ENCODE results near the gene RRP36.
"Not testable (repeated sequence)": the region's sequence is repeated elsewhere in the genome, so short reads cannot be mapped to it uniquely, and the experiment has no call there.

Gene RRP36, protein sequence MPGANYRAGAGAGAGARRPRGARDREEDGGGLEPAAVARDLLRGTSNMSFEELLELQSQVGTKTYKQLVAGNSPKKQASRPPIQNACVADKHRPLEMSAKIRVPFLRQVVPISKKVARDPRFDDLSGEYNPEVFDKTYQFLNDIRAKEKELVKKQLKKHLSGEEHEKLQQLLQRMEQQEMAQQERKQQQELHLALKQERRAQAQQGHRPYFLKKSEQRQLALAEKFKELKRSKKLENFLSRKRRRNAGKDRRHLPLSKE

DNA sequence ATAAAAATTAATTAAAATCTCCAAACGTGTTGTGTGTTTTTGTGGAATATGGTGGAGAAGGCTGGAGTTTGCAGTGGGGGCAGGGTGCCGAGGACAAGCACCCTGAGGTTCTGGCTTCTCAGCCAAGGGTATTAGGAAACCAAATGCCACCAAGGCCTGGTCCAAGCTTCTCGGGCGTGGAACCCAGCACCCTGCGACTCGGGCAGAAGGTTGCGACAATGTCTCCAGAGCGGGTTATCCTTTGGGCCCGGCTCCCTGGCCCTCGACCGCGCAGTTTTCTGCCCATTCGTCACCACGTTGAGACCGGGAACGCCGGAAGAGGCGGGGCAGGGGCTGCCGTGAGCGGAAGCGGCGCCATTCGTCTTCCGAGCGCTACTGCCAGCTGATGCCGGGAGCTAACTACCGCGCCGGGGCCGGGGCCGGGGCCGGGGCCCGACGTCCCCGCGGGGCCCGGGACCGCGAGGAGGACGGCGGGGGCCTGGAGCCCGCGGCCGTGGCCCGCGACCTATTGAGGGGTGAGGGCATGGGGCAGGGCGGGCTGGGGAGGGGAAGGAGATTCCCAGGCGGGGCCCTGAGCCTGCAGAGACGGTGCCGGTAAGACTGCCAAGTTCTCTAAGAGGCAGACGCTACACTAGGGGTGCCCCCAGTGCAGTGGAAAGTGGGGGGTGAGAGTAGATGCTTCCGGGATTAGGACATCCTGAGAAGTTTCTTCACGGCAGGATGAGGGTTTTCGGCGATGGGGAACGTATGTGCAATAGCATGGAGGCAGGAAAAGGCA lies at the start of gene RRP36:
TSS of gene RRP36 (plus strand) at position 354 of the 778 bp plus-strand sequence. CDS start at position 386, 32 bp downstream.
- DNase-seq (ENCODE audit: low spot score) = peak; percentile 63

DNA sequence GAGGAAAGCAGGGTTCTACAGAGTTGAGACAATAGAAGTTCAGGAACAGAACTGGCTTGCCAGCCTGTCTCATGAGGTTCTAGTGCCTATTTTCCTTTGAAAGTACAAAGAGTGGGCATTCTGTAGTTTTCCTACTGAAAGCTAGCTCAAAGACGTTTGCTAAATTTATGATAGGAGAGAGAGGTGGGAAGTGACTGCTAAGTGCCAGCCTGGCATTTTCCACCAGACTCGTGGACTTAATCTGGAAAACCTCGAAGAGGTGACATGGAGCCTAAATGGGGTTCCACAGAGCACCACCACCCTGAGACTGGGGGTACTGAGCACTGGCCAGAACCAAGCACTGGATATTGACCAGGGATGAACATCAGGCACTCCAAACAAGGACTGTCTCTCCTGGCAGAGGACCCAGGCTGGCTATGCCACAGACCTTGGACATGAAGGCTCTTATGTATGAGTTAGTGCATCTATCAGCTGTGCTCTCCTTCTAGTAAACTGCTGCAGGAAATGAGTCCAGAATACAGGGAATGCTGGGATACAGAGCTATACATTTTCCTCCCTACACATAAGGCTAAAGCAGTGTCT lies 49.6 kb upstream of the RRP36 start:
- DNase-seq (ENCODE audit: low spot score) = no peak

DNA sequence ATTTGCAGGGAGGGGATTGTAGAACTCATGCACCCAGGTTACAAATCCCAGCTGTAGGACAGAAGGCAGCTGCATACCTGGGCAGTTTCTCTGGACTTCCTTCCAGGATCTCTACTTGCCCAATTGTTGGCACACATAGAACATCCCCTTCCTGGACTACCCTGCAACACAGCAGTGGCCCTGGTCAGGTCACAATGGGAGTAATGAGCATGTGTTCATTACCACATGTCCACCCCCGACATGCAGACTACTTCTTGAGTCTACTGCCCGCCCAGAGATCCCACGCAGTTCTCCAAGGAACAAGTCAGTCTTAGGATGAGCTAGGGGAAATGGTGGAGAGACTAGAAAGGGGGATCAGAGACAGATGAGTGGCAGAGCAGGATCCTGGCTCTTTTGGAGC lies 47.5 kb upstream of the RRP36 start:
- DNase-seq (ENCODE audit: low spot score) = no peak

DNA sequence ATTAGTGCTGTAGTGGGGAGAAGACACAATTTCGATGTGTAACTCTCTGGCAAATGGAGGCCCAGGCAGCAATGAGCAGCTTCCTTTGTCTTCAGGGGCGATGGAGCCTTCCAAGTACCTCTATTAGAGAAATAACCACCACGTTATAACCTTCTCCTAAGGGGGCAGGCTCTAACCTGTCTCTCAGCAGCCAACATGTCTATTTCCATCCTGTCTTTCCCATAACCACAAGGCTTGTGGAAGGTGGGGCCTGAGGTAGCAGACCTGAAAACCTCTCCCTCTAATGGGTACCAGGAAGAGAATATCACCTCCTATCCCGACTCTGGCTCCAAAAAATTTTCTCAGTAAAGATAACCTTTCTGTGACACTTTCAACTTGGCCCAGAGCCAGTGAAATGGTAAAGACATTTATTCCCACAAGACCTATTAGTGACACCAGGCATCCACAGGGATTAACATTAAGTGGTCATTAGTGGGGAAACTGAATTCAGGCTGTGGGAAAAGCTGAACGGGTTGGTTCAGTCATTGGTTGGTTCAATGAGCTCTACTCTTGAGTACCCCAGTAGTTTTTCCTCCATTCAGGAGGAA lies 46.4 kb upstream of the RRP36 start:
- DNase-seq (ENCODE audit: low spot score) = no peak

DNA sequence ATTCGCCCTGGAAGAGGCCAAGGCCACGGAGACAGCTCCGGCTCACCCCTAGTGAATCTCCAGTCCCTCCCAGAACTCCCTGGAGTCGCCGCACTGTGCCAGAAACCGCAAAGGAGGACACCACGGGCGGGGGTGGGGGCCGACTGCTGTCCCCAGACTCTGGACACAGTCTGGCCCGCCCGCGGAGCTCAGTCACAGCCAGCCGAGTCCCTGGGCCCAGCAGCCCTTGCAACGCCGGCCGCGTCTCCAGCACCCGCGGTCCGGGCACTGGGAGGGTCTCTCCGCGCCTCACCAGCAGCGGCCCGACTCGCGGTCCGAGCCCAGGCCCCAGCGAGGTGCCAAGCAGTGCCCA lies 43.0 kb upstream of the RRP36 start:
- DNase-seq (ENCODE audit: low spot score) = no peak

DNA sequence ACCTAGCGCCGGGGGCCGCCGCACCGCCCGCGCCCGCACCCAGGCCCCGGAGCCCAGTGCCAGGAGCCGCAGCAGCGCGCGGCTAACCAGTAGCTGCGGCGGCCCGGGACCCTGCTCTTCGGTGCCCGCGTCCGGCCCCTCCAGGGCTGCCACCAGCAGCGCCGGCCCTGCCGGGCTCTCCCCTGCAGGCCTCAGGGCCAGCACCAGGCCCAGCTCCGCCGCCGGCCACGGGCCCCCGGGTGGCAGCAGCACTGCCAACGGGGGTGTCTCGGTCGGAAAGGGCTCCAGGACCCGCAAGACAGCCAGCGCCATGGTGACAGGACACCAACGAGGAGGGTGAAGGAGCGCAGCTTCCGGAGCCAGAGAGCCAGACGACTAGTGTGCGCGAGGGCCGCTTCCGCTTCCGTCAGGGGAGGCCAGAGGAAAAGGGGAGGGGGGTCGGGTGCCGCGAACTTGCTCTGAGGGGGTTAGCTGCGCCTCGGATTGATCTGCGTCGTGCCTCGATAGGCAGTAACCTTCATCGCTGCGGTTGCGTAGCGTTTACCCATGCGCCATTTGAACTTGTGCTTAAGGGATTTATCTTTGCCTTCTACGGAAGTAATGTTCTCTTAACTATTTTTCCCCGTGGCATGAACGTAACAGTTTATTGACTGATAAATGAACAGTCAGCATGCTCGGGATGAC lies 42.4 kb upstream of the RRP36 start, which contains the start of gene PEX6:
TSS of gene PEX6 (minus strand) at position 343 of the 684 bp plus-strand sequence. CDS start at position 312, 31 bp downstream.
- peak; percentile 81 for DNase-seq (ENCODE audit: low spot score)

DNA sequence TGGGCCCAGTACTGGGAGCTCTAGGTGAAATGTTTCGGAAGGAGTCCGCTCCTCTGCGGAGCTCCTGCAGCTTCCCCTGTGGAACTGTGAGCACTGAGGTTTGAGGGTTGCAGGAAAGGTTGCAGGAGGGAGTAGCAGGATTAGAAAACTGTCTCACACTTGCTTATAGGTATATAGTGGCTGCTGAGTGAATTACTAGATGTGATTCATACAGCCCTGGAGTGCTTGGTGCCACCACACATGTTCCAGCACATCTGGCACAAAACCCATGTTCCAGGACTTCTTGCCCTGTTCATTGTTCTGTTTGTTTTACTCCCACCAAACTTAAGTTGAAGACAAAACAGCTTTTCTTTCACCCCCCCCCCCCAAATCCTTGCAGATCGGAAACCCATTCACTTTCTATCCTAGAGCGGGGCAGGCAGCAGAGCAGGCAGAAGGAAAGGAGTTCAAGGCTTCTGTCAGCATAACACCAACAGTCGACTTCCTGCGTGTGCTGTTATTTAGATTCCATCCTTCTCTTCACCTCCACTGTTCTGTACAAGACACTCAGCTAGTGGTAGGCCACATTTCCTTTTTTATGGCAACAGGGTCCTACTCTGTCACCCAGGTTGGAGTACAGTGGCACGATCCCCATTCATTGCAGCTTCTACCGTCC lies 41.8 kb upstream of the RRP36 start:
- peak; percentile 33 for DNase-seq (ENCODE audit: low spot score)

DNA sequence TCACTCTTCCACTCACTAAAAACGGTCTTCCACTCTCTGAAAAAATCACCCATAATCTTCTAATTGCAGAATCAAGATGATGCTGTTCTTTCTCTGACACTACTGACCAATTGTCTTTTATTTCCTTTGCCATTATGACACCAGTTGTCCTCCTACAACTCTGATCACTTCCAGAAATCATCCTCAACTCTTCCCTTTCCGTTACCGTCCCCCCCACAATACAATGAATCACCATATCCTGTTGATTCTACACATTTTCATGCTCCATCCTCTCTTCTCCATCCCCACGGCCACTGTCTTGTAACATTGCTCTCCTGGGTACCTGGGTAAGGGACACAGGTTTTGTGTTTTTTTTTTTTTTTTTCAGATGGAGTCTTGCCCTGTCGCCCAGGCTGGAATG lies 39.6 kb upstream of the RRP36 start:
- DNase-seq (ENCODE audit: low spot score) = no peak

DNA sequence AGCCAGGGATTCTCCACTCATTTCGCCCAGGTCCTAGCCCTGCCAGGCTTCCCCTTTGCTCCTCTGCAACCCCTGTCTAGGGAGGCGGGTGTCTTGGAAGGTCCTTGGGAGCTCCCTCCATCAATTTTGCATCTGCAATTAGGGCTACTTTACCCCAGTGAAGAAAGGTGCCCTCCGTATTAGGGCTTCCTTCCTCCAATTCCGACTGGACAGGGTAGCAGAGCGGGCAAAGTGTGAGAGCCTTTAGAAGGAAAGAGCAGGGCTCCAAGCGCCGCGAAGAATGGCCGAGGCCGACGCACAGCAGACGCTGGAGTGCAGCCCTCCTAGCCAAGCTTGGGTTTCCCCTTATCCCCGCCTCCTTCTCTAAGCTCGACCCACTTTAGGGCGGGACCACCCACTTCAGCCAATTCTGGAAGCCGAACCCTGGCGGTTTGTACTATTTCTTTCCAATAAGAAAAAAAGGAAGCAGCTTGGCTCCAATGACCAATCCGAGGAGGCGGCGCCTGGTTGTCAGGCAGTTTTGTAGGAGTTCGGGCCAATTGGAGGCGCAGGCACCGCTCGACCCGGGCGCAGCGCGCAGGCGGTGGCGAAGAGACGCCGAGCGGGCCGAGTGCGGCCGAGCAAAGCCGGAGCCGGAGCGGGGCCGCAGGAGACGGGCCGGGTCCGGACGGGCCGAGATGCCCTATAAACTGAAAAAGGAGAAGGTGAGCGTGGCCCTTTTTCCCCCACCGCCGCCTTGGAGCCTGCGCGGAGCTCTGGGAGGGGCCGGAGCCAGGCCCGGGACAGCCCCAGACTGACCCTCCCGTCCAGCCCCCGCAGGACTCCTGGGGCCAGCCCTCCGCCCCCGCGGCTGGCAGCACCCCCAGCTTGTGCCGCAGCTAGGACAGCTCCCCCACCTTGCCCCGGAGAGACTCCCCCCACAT lies 37.2 kb upstream of the RRP36 start, which contains the start of gene PPP2R5D:
TSS of gene PPP2R5D (plus strand) at position 570 of the 923 bp plus-strand sequence. CDS start at position 678, 108 bp downstream.
- DNase-seq (ENCODE audit: low spot score) = peak; percentile 98

DNA sequence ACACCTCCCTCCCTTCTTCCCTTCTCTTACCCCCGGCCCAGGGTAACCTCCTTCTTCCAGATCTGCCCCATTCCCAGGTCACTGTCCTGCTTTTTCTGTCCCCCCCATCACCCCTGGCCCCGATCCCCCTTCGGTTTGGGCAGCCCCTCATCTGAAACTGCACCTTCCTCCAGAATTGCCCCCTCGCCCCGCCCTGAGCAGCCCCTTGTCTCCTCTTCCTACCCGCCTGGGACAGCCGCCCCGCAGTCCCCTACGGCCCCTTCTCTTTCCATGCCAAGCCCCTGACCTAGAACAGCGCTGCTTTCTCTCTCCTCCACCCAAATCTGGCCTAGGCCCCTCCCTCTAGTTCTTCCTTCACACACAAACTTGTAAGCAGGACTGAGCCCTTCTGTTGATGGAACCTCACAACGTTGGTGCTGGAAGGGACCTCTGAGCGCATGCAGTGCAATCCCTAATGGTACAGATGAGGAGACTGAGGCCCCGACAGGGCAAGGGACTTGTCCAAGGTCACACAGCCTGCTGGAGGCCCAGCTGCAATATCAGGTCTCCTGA lies 36.4 kb upstream of the RRP36 start:
- DNase-seq (ENCODE audit: low spot score) = no peak

DNA sequence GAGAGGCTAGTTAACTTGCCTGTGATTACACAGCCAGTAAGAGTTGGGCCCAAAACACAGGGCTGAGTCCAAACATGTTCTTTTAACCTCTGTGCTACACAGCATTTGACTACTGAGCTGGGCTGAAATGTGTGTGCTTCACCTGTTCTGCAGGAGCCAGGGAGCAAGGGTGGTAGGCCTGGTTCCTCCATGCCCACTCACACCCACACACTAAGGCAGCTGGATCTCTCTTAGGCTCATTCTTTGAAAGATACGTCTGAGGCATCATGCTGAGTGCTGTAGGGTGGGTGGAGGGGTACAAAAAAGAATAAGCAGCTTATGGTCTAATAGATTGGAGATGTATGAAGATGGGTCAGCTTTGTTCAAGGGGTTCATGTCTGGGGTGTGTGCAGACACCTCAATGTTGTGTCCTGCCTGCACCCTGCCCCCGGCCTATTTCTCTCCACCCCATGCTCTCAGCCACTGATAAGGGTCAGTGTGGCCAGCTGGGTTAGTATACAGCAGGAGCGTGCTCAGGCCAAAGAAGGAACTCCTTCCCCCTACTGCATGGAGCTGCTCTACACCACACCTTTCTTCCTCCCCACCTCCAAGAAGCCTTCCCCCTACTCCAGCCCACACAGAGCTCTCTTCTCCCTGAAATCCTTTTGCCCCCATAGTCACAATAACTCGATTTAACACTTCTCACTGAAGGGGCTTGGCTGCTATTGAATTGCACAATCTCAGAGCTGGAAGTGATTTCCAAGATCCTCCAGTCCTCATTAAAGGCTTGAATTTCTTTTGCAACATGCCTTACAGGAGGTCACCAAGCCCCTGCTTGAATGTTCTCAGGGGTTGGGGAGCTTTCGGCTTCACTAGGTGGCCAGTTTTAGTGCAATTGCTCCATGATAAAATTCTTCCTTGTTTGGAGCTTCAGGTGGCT lies 33.6 kb upstream of the RRP36 start:
- no peak for DNase-seq (ENCODE audit: low spot score)

DNA sequence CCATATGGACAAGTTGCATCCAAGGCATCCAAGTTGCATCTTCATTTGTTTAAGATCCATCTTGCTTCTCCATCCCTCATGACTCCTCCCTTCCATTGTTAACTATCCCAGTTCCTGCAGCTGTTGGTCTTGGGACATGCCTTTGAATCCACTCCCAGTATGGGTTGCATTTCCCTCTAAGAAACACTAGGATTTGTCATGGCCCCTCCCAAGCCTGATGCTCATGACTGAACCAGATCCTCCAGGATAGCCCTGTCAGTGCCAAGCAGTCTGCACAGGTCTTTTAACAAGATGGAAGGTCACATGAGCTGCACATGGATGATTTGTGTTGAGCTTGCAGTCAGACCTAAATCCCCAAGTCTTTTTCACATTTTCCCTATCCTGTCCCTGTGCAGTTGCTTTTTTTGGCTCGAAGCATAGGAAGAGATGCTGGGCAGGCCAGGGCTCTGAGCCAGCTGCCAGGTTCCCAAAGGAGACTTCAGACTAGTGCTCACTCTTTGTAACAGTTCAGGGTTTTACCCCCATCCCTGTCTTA lies 32.9 kb upstream of the RRP36 start:
- DNase-seq (ENCODE audit: low spot score) = no peak

DNA sequence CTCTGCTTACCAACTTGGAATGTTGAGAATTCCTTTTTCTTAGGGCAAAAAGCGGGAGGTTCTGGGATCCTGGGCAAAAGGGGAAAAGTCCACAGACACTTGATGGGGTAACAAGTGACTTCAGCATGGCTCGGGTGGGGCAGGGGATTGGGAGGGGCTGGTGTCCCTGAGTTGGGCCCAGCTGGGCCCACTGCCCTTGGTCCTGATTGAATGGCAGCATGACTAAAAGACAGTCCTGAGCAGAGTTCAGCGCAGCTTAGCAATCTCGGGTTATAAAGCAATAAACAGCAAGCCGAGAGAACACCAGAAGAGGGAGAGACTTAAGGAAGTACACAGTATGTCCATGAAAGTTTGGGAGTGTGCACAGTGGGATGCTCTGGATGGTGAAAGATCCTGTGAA lies 31.5 kb upstream of the RRP36 start:
- no peak for DNase-seq (ENCODE audit: low spot score)

DNA sequence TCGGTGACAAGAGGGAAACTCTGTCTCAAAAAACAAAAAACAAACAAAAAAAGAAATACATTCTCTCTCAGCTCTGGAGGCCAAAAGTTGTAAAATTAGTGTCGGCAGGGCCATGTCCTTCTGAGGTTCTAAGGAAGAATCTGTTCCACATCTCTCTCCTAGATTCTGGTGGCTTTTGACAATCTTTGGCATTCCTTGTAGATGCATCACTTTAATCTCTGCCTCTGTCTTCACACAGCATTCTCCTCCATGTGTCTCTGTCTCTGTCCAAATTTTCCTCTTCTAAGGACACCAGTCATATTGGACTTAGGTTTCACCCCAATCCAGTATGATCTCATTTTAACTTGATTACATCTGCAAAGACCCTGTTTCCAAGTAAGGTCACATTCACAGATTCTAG lies 28.0 kb upstream of the RRP36 start:
- DNase-seq (ENCODE audit: low spot score) = no peak

DNA sequence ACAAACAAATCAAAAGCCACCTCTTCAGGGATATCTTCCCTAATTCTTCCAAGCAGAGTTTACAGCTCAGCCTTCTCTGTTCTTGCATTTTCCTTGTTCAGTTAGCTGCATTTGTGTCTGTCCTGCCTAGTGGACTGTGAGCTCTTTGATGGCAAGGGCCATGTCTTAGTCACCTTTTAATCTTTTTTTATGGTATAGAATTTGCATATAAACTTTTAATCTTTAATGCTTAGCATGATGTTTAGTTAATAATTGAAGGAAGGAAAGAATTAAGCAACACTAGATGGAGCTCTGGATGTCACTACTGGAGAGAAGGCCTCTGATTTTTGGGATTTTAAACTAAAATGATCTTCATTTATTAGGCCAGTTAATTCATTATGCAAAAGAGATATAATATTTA lies 24.9 kb upstream of the RRP36 start:
- peak; percentile 54 for DNase-seq (ENCODE audit: low spot score)

DNA sequence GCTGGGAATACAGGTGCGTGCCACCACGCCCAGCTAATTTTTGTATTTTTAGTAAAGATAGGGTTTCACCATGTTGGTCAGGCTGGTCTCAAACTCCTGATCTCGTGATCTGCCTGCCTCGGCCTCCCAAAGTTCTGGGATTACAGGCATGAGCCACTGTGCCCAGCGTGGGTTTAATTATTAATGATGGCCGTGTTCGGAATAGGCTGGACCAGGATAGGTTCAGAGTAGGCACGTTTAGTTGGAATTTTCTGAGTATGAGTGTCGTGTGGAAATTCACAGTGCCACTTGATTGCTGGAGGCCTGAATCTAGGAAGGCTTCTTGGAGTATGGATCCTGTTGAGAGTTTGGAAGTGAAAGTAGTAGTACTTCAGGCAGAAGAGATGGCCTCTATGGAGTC lies 23.2 kb upstream of the RRP36 start:
- not testable (repeated sequence) for DNase-seq (ENCODE audit: low spot score)

DNA sequence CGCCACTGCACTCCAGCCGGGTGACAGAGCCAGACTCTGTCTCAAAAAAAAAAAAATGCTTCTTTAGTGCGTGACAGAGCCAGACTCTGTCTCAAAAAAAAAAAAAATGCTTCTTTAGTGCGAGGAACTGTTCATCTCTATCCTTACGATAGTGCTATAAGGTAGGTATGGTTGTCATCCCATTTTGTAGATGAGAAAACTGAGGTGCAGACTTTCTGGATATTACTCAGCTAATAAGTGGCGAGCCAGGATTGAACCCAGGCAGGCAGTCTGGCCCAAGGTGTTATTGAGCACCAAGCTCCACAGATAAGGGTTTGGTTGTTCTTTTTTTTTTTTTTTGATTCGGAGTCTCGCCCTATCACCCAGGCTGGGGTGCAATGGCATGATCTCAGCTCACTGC lies 19.6 kb upstream of the RRP36 start:
- no peak for DNase-seq (ENCODE audit: low spot score)

DNA sequence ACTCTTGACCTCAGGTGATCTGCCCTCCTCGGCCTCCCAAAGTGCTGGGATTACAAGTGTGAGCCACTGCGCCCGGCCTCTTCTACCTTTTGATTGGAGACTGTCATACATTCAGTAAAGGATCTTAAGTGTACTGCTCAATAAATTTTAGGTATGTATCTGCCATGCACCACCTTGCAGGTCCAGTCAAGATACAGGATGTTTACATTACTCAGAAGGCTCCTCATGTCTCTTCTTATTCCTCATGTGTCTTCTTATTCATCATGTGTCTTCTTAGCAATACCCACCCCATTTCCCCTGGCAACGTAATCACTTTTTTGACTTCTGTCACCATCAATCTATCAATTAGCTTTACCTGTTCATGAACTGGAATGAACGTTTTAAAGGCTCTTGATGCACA lies 15.6 kb upstream of the RRP36 start:
- no peak for DNase-seq (ENCODE audit: low spot score)

DNA sequence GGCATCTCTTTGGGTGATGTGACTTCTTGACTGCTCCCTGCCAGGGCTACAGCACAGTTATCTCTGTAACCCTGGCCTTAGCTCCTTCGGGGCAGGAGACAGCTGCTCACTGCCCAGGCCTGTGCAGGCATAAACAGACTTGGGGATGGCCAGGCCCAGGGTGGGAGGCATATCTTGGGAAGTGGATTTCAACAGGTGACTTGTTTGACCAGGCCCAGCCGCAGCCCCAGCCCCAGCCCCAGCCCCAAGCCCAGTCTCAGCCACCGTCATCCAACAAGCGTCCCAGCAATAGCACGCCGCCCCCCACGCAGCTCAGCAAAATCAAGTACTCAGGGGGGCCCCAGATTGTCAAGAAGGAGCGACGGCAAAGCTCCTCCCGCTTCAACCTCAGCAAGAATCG lies 15.2 kb upstream of the RRP36 start:
- DNase-seq (ENCODE audit: low spot score) = no peak

Measured in SW480 (cell line).